SK-MEL-5 (cell line): ENCODE measurements around the gene DSP. TPM values are rescaled to one million over a fixed set of nuclear protein-coding genes. Genes with fewer than 3 reads are reported as not detected.

Experiments used
- DNase-seq: peaks from one replicate; pipeline ENCODE4 v3.0.0-alpha.2; 2016; ENCODE audit warnings: low read depth, low spot score
- in situ Hi-C: cut with HindIII; loops from 2 replicates; pipeline ENCODE4 v1.10.0; 2016; ENCODE audit warnings: low sequenced_read_pairs, high pct_unique_total_duplicates, low pct_unique_long_range_greater_than_20kb
- total RNA-seq: library from RNA; depleted of rRNA; stranded (reverse); fragments of >200 nt; shearing (Covaris generic); gene quantifications from 2 replicates; pipeline ENCODE4 v1.2.3, GENCODE V29; 2014

Gene DSP
- total RNA-seq, 1 experiment from 2014 or later: 2.0 TPM

DNA sequence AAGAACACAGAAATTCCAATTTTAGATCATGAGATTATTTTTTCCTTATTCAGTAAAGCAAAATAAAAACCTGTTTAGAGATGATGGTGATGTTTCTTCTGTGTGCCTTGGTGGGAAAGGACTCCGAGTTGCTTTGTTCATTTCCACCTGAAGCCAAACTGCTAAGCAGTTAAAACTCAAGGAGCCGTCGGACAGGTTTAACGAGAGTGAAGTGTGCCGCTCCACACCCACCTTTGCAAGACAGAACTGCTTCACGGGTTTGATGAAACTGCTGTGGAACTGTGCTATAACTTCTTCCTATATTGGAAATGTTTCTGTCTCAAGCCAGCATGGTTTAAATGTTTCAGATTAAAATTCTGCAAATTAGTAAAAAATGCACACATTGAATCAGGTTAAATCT is 9.2 kb upstream of the DSP start:
- in situ Hi-C loops: no loop called here
- no peak for DNase-seq

DNA sequence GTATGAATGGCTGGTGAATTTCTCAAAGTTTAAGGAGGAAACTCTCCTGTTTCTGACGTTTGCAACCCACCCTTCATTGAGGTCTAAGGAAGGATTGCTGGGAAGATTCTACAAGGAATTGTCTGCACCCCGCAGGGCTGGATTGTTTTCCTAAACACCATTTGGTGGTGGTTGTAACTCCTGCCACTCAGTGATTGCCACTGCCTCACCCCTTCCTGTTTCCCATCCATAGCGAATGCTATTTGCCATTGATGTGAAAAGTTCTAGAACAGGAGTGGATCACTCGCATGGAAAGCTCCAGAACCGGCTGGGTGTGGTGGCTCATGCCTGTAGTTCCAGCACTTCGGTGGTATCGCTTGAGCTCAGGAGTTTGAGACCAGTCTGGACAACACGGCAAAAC is 8.7 kb upstream of the DSP start:
- in situ Hi-C loops: no loop called here
- DNase-seq: no peak

- in situ Hi-C loops: no loop called here
- DNase-seq: no peak
These were observed 7.3 kb upstream of the DSP start for GRCh38 chr6:7534192-7534591.

DNA sequence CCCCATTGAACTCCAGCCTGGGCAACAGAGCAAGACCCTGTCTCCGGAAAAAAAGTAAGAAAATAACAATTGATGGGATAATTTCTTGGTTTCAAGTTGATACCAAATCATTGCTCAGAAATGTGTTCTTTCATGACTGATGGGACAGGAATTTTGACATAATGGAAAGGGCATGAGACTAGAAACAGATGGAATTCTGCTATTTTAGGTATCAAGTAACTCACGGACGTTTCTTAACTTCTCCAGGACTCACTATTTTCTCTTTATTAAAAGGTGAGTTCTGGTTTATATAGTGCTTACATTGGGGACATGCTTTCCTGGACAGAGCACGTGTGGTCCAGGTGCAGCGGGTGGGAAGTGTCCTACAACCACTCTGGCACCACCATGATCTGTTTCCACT is 6.0 kb upstream of the DSP start:
- in situ Hi-C loops: no loop called here
- DNase-seq: no peak

DNA sequence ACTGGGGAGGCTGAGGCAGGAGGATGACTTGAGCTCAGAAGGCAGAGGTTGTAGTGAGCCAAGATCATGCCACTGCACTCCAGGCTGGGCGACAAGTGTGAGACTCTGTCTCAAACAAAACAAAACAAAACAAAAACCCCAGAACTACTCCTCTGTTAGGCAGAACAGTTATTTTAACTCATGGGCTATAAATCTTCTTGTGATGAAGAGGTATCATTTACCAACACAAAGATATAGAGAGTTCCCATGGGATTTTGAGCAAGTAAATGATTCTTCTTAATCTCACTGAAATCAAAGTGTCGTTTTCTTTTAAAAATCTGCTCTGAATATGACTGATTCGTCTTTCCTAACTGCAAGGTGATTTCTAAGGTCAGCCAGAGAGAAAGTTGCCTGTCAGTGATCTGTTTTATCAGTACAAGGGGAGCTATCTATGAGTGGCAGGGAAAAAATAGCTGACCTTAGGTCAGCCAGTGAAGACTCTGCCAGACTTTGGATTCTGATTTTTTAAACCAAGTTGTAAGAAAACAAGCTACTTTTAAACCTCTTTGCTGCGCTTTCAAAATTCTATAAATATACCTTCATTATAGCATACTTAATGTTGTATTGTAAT is 3.8 kb upstream of the DSP start:
- no peak for DNase-seq
- in situ Hi-C loops: no loop called here

DNA sequence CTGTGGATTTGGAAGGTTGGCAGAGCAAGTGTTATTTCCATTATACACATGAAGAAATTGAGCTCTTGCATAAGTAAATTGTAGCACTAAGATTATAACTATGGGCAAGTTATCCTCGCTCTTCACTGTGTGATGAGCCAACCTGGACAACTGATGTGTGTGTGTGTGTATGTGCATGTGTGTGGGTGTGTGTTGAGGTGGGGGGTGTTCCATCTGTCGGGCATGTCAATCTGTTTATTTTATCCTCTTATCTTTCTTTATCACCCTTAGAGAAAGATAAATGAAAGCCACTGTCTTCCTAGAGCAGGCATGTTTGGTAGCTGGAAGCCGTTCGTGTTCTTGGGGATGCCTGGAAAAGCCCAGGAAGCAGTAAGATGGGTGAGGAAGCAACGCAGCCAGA is 3.0 kb upstream of the DSP start:
- in situ Hi-C loops: no loop called here
- DNase-seq: no peak

GRCh38 chr6:7540595-7540994 is 876 bp upstream of the DSP start:
- DNase-seq: no peak
- in situ Hi-C loops: no loop called here

- no peak for DNase-seq
- in situ Hi-C loops: no loop called here
These were observed 798 bp downstream of the DSP start for GRCh38 chr6:7542065-7542873.

GRCh38 chr6:7542874-7543624 is 1.6 kb downstream of the DSP start:
- in situ Hi-C loops: no loop called here

GRCh38 chr6:7543789-7544424 is 2.4 kb downstream of the DSP start:
- no peak for DNase-seq
- in situ Hi-C loops: no loop called here

More at GRCh38 chr6:7542874-7543624, 1.6 kb downstream of the DSP start:
- DNase-seq: no peak

DNA sequence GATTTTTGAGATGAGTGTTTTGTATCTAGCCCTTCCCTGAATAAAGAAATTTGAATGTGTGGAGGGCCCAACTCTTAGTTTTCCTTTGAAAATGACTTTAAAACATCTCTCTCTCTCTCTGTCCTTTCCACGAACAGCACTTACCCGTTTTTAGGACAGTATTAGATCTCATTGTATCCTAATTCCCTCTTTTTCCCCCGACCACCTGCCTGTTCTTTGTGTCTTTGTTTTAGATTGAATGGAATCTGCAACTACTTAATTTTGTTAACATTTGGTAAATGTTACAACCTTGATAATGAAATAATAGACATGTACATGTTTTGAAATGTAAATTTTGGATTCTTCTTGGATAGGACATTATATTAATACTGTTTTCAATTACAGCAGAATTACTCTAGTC is 3.1 kb downstream of the DSP start:
- in situ Hi-C loops: no loop called here
- DNase-seq: no peak

- no peak for DNase-seq
- in situ Hi-C loops: no loop called here
These were observed 4.0 kb downstream of the DSP start for GRCh38 chr6:7545316-7546019.

DNA sequence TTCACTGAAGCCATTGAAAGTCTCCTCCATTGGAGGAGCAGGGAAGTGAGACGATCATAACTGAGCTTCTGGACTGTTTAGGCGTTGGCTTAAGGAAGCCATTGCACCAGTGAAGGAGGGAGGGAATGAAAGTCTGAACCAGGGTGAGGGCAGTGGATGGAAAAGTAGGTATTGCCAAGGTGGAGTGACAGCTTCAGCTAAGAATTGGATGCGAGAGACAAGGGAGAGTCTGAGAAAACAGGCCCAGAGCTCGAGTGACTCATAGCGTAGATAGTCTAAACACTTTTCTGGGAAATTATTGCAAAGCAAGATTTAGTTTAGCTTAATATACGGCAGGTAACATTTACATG is 4.5 kb downstream of the DSP start:
- in situ Hi-C loops: no loop called here
- no peak for DNase-seq

DNA sequence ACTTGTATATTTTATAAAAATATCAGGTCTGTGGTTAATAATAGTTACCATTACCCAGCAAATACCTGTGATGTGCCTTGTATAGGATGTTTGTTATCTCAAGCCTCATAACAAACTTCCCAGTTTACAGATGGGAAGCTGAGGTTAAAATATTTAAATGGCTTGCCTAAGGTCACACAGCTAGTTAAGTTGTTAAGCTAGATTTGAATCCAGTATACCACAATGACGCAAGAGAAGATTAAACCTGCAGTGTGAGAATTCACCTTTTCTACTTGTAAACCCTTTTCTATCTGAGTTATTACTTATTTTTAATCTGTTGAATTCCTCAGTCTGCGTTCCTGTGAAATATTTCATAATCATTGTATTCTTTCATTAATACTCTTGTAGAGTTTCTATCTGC is 4.9 kb downstream of the DSP start:
- DNase-seq: no peak
- in situ Hi-C loops: no loop called here

- in situ Hi-C loops: no loop called here
- DNase-seq: no peak
These were observed 5.4 kb downstream of the DSP start for GRCh38 chr6:7546896-7547295.

- in situ Hi-C loops: no loop called here
- no peak for DNase-seq
These were observed 5.8 kb downstream of the DSP start for GRCh38 chr6:7547315-7547714.

GRCh38 chr6:7550433-7550801 is 8.9 kb downstream of the DSP start:
- in situ Hi-C loops: loop anchor here (25.0 kb wide), 1 partner anchor 88 kb away; no protein-coding TSS in a partner anchor

More at GRCh38 chr6:7550433-7550801, 8.9 kb downstream of the DSP start:
- no peak for DNase-seq
